Dendritic cell treated with granulocyte-macrophage colony-stimulating factor and Interleukin-4, amounts not matched to agents 40 ng/mL and 50 ng/mL, for 4 days (primary cell): ENCODE results near the gene C18orf32.
"Not testable (repeated sequence)": the region's sequence is repeated elsewhere in the genome, so short reads cannot be mapped to it uniquely, and the experiment has no call there.

ENCODE experiments used
- H3K27ac Mint-ChIP-seq: one replicate; pipeline ENCODE4 v1.8.0; 2022; ENCODE audit warnings: mild to moderate bottlenecking, mixed read lengths
- H3K27me3 Mint-ChIP-seq: one replicate; pipeline ENCODE4 v1.8.0; 2022; ENCODE audit warnings: mild to moderate bottlenecking, mixed read lengths
- H3K36me3 Mint-ChIP-seq: one replicate; pipeline ENCODE4 v1.8.0; 2022; ENCODE audit warnings: low read depth, mixed read lengths
- H3K4me1 Mint-ChIP-seq: one replicate; pipeline ENCODE4 v1.8.0; 2022; ENCODE audit warnings: low read depth, mixed read lengths
- H3K4me3 Mint-ChIP-seq: one replicate; pipeline ENCODE4 v1.8.0; 2022; ENCODE audit warnings: mild to moderate bottlenecking, moderate library complexity, mixed read lengths
- H3K9me3 Mint-ChIP-seq: one replicate; pipeline ENCODE4 v1.8.0; 2022; ENCODE audit warnings: mixed read lengths
- intact Hi-C: fragments of 100-400 bp; cut with micrococcal nuclease; formaldehyde crosslinking; loops from one replicate; pipeline ENCODE4 v1.15.0; 2022

The C18orf32 gene

GRCh38 chr18:49486953-49487710, at the start of gene C18orf32:
TSS of gene C18orf32 (minus strand) at chr18:49487234. CDS start at chr18:49483748, 3,486 bp downstream.
- Mint-ChIP-seq H3K36me3 (peaks cover 74% of the 10 kb centered on the region), H3K27ac (peak within 1 kb of the TSS; percentile 92), H3K27me3 (no peaks in the 10 kb centered on the region), H3K4me3 (peak within 1 kb of the TSS; percentile 89), H3K9me3 (no peaks in the 10 kb centered on the region), H3K4me1 (peaks cover 52% of the 10 kb centered on the region)
- intact Hi-C loops, result loop anchor here (1.0 to 10.0 kb wide), 4 partner anchors 27 to 1555 kb away; partner anchors contain the start of genes ACAA2, DYM and SMAD2

GRCh38 chr18:49534846-49535601, 48.0 kb upstream of the C18orf32 start:
- Mint-ChIP-seq H3K4me1 (peaks cover 6% of the 10 kb centered on the region), H3K27ac (no peak overlapping the region), H3K27me3 (no peaks in the 10 kb centered on the region), H3K36me3 (no peaks in the 10 kb centered on the region), H3K4me3 (no peak overlapping the region), H3K9me3 (no peaks in the 10 kb centered on the region)
- intact Hi-C loops, result no loop called here

GRCh38 chr18:49531678-49532153, 44.7 kb upstream of the C18orf32 start:
- H3K4me3 Mint-ChIP-seq, result peak overlapping the region; percentile 59
- H3K9me3 Mint-ChIP-seq, result no peaks in the 10 kb centered on the region
- H3K27me3 Mint-ChIP-seq, result no peaks in the 10 kb centered on the region
- peak overlapping the region; percentile 18 for H3K27ac Mint-ChIP-seq
- H3K36me3 Mint-ChIP-seq, result no peaks in the 10 kb centered on the region
- H3K4me1 Mint-ChIP-seq, result peaks cover 6% of the 10 kb centered on the region
- intact Hi-C loops, result no loop called here

GRCh38 chr18:49529596-49529995, 42.6 kb upstream of the C18orf32 start:
- H3K27ac Mint-ChIP-seq, result no peak overlapping the region
- H3K9me3 Mint-ChIP-seq, result no peaks in the 10 kb centered on the region
- intact Hi-C loops, result no loop called here
- H3K27me3 Mint-ChIP-seq, result no peaks in the 10 kb centered on the region
- peaks cover 6% of the 10 kb centered on the region for H3K4me1 Mint-ChIP-seq
- H3K4me3 Mint-ChIP-seq, result no peak overlapping the region
- H3K36me3 Mint-ChIP-seq, result no peaks in the 10 kb centered on the region

GRCh38 chr18:49527631-49528327, 40.7 kb upstream of the C18orf32 start:
- Mint-ChIP-seq H3K4me1 (peaks cover 6% of the 10 kb centered on the region), H3K9me3 (no peaks in the 10 kb centered on the region), H3K36me3 (no peaks in the 10 kb centered on the region), H3K27ac (no peak overlapping the region), H3K27me3 (no peaks in the 10 kb centered on the region), H3K4me3 (no peak overlapping the region)
- intact Hi-C loops, result no loop called here

- H3K36me3 Mint-ChIP-seq, result no peaks in the 10 kb centered on the region
- no peak overlapping the region for H3K4me3 Mint-ChIP-seq
These were observed 38.9 kb upstream of the C18orf32 start for GRCh38 chr18:49525981-49526380.

GRCh38 chr18:49524951-49525350, 37.9 kb upstream of the C18orf32 start:
- Mint-ChIP-seq H3K4me1 (no peaks in the 10 kb centered on the region), H3K27me3 (no peaks in the 10 kb centered on the region), H3K36me3 (no peaks in the 10 kb centered on the region), H3K27ac (no peak overlapping the region), H3K9me3 (no peaks in the 10 kb centered on the region), H3K4me3 (no peak overlapping the region)
- intact Hi-C loops, result no loop called here

More at GRCh38 chr18:49525981-49526380, 38.9 kb upstream of the C18orf32 start:
- Mint-ChIP-seq H3K27ac (no peak overlapping the region), H3K4me1 (no peaks in the 10 kb centered on the region), H3K9me3 (no peaks in the 10 kb centered on the region), H3K27me3 (no peaks in the 10 kb centered on the region)
- intact Hi-C loops, result no loop called here

- no peaks in the 10 kb centered on the region for H3K4me1 Mint-ChIP-seq
- H3K9me3 Mint-ChIP-seq, result no peaks in the 10 kb centered on the region
- intact Hi-C loops, result no loop called here
- H3K27ac Mint-ChIP-seq, result no peak overlapping the region
- no peaks in the 10 kb centered on the region for H3K27me3 Mint-ChIP-seq
- no peak overlapping the region for H3K4me3 Mint-ChIP-seq
- H3K36me3 Mint-ChIP-seq, result no peaks in the 10 kb centered on the region
These were observed 37.3 kb upstream of the C18orf32 start for GRCh38 chr18:49524349-49524748.

GRCh38 chr18:49523580-49524093, 36.6 kb upstream of the C18orf32 start:
- H3K36me3 Mint-ChIP-seq, H3K27me3 Mint-ChIP-seq, intact Hi-C loops, H3K4me1 Mint-ChIP-seq, H3K27ac Mint-ChIP-seq, H3K9me3 Mint-ChIP-seq, H3K4me3 Mint-ChIP-seq: not testable (repeated sequence)

- intact Hi-C loops, result no loop called here
- H3K4me3 Mint-ChIP-seq, result no peak overlapping the region
- no peak overlapping the region for H3K27ac Mint-ChIP-seq
- no peaks in the 10 kb centered on the region for H3K27me3 Mint-ChIP-seq
- no peaks in the 10 kb centered on the region for H3K36me3 Mint-ChIP-seq
- H3K9me3 Mint-ChIP-seq, result no peaks in the 10 kb centered on the region
- no peaks in the 10 kb centered on the region for H3K4me1 Mint-ChIP-seq
These were observed 34.3 kb upstream of the C18orf32 start for GRCh38 chr18:49521216-49521835.

GRCh38 chr18:49520661-49521145, 33.7 kb upstream of the C18orf32 start:
- Mint-ChIP-seq H3K27ac (no peak overlapping the region), H3K27me3 (no peaks in the 10 kb centered on the region), H3K4me3 (no peak overlapping the region), H3K4me1 (no peaks in the 10 kb centered on the region), H3K9me3 (no peaks in the 10 kb centered on the region), H3K36me3 (no peaks in the 10 kb centered on the region)
- intact Hi-C loops, result no loop called here

GRCh38 chr18:49519101-49519971, 32.3 kb upstream of the C18orf32 start:
- no peaks in the 10 kb centered on the region for H3K4me1 Mint-ChIP-seq
- H3K36me3 Mint-ChIP-seq, result no peaks in the 10 kb centered on the region
- H3K27ac Mint-ChIP-seq, result no peak overlapping the region
- intact Hi-C loops, result no loop called here
- H3K4me3 Mint-ChIP-seq, result no peak overlapping the region
- H3K9me3 Mint-ChIP-seq, result no peaks in the 10 kb centered on the region
- H3K27me3 Mint-ChIP-seq, result no peaks in the 10 kb centered on the region

- Mint-ChIP-seq H3K4me3 (no peak overlapping the region), H3K9me3 (no peaks in the 10 kb centered on the region), H3K27me3 (no peaks in the 10 kb centered on the region), H3K4me1 (no peaks in the 10 kb centered on the region), H3K36me3 (no peaks in the 10 kb centered on the region), H3K27ac (no peak overlapping the region)
- intact Hi-C loops, result no loop called here
These were observed 30.4 kb upstream of the C18orf32 start for GRCh38 chr18:49517483-49517882.
